ENCODE results near the gene CATSPER1. TPM values are rescaled to one million over a fixed set of nuclear protein-coding genes. Genes with fewer than 3 reads are reported as not detected.
"Not testable (repeated sequence)": the region's sequence is repeated elsewhere in the genome, so short reads cannot be mapped to it uniquely, and the experiment has no call there.

Gene CATSPER1
- polyA plus RNA-seq, 1 experiment, result 0.25 TPM

GRCh38 chr11:66037327-66037726, 11.0 kb upstream of the CATSPER1 start:
- CTCF ChIA-PET, result interaction anchor here (1.1 to 3.6 kb wide), 2 partner anchors 14 to 30 kb away, joined by 3 to 15 read pairs; no protein-coding TSS in a partner anchor
- no peak for TF ChIP-seq CTCF (IDR thresholded peaks at IDR 0.05; ENCODE audit: low read depth, low read length)
- POLR2A ChIA-PET, result no interaction called here
- no peak overlapping the region for H3K4me3 ChIP-seq (ENCODE audit: low read depth, low read length)
- peaks cover 14% of the 10 kb centered on the region for H3K27me3 ChIP-seq (ENCODE audit: control insufficient read depth, insufficient read depth, low read length)
- no peak for DNase-seq (ENCODE audit: low read depth, low spot score)
- no peaks in the 10 kb centered on the region for H3K9me3 ChIP-seq (ENCODE audit: control insufficient read depth, insufficient read depth, low read length)
- H3K27ac ChIP-seq (ENCODE audit: low read depth, low read length), result no peak overlapping the region

GRCh38 chr11:66036334-66036710, 10.0 kb upstream of the CATSPER1 start:
- POLR2A ChIA-PET, result no interaction called here
- TF ChIP-seq CTCF (IDR thresholded peaks at IDR 0.05; ENCODE audit: low read depth, low read length), result no peak
- DNase-seq (ENCODE audit: low read depth, low spot score), result no peak
- CTCF ChIA-PET, result interaction anchor here (2.5 to 3.6 kb wide), 2 partner anchors 9 to 13 kb away, joined by 15 to 20 read pairs; no protein-coding TSS in a partner anchor
- Histone ChIP-seq H3K27ac (ENCODE audit: low read depth, low read length) (no peak overlapping the region), H3K27me3 (ENCODE audit: control insufficient read depth, insufficient read depth, low read length) (peaks cover 14% of the 10 kb centered on the region), H3K9me3 (ENCODE audit: control insufficient read depth, insufficient read depth, low read length) (no peaks in the 10 kb centered on the region), H3K4me3 (ENCODE audit: low read depth, low read length) (no peak overlapping the region)

GRCh38 chr11:66035653-66036333, 9.5 kb upstream of the CATSPER1 start:
- Histone ChIP-seq H3K4me3 (ENCODE audit: low read depth, low read length) (no peak overlapping the region), H3K27ac (ENCODE audit: low read depth, low read length) (no peak overlapping the region), H3K9me3 (ENCODE audit: control insufficient read depth, insufficient read depth, low read length) (no peaks in the 10 kb centered on the region), H3K27me3 (ENCODE audit: control insufficient read depth, insufficient read depth, low read length) (peaks cover 14% of the 10 kb centered on the region)
- ChIA-PET CTCF (interaction anchor here (2.5 to 3.6 kb wide), 2 partner anchors 9 to 13 kb away, joined by 15 to 20 read pairs; no protein-coding TSS in a partner anchor), POLR2A (no interaction called here)
- TF ChIP-seq CTCF (IDR thresholded peaks at IDR 0.05; ENCODE audit: low read depth, low read length), result no peak
- DNase-seq (ENCODE audit: low read depth, low spot score), result no peak

GRCh38 chr11:66032957-66033735, 6.9 kb upstream of the CATSPER1 start:
- TF ChIP-seq CTCF (IDR thresholded peaks at IDR 0.05; ENCODE audit: low read depth, low read length), result no peak
- H3K4me3 ChIP-seq (ENCODE audit: low read depth, low read length), result no peak overlapping the region
- peaks cover 8% of the 10 kb centered on the region for H3K27me3 ChIP-seq (ENCODE audit: control insufficient read depth, insufficient read depth, low read length)
- CTCF ChIA-PET, result interaction anchor here (2.6 to 3.4 kb wide), 2 partner anchors 11 to 12 kb away, joined by 10 to 23 read pairs; no protein-coding TSS in a partner anchor
- no peak for DNase-seq (ENCODE audit: low read depth, low spot score)
- H3K9me3 ChIP-seq (ENCODE audit: control insufficient read depth, insufficient read depth, low read length), result no peaks in the 10 kb centered on the region
- POLR2A ChIA-PET, result no interaction called here
- no peak overlapping the region for H3K27ac ChIP-seq (ENCODE audit: low read depth, low read length)

- DNase-seq (ENCODE audit: low read depth, low spot score), result not testable (repeated sequence)
These were observed 3.2 kb downstream of the CATSPER1 start for GRCh38 chr11:66023186-66023440.

More at GRCh38 chr11:66023186-66023440, 3.2 kb downstream of the CATSPER1 start:
- H3K27me3 ChIP-seq (ENCODE audit: control insufficient read depth, insufficient read depth, low read length); H3K4me3 ChIP-seq (ENCODE audit: low read depth, low read length); POLR2A ChIA-PET; H3K9me3 ChIP-seq (ENCODE audit: control insufficient read depth, insufficient read depth, low read length); H3K27ac ChIP-seq (ENCODE audit: low read depth, low read length): not testable (repeated sequence)
- CTCF ChIA-PET, result interaction anchor here (0.6 to 3.8 kb wide), 26 partner anchors 8 to 318 kb away, joined by 3 to 48 read pairs (median 6); partner anchors contain the start of genes BANF1, CST6, FIBP and GAL3ST3

All from AG04450 (cell line).